ENCODE data around the gene TLR10. TPM values are rescaled to one million over a fixed set of nuclear protein-coding genes. Genes with fewer than 3 reads are reported as not detected.

TLR10 gene
- not detected in 2 replicates for total RNA-seq

GRCh38 chr4:38782452-38783108 lies at the start of gene TLR10:
TLR10 (minus strand) TSS chr4:38782990; CDS start chr4:38775590, 7,400 bp downstream.

GRCh38 chr4:38804654-38805295 lies 22.0 kb upstream of the TLR10 start, which contains the start of gene TLR1:
TLR1 (minus strand) TSS chr4:38804791; CDS start chr4:38798831, 5,960 bp downstream.

Other genes with a start within 250 kb of the TLR10 start
- gene KLF3, start 118.8 kb downstream of the TLR10 start, total RNA-seq, result 11.4 and 12.4 TPM in 2 replicates
- 0.15 and 0.84 TPM in 2 replicates for gene TLR1, start 21.8 kb upstream of the TLR10 start, total RNA-seq
- gene TLR6, start 73.8 kb upstream of the TLR10 start, total RNA-seq, result 0.45 and 1.0 TPM in 2 replicates
- 217 and 243 TPM in 2 replicates for gene FAM114A1, start 84.8 kb upstream of the TLR10 start, total RNA-seq
- 1.8 and 2.1 TPM in 2 replicates for gene TMEM156, start 249.4 kb upstream of the TLR10 start, total RNA-seq

All from bronchus fibroblast of lung (primary cell).